GM21529 (cell line): Measurements from ENCODE around the gene ANO3.

Experiments used
- ATAC-seq: cut with Tn5 transposase; IDR thresholded peaks from one replicate; pipeline ENCODE4 v1.9.1; 2021; ENCODE audit not compliant: unreplicated experiment

ANO3 gene

GRCh38 chr11:26700574-26701235 lies 368.8 kb downstream of the ANO3 start:
- ATAC-seq = no peak

- ATAC-seq = no peak
These were observed 370.5 kb downstream of the ANO3 start for GRCh38 chr11:26702406-26702805.

- no peak for ATAC-seq
These were observed 371.7 kb downstream of the ANO3 start for GRCh38 chr11:26703411-26704191.

GRCh38 chr11:26704249-26704648 lies 372.3 kb downstream of the ANO3 start:
- ATAC-seq = no peak

GRCh38 chr11:26706181-26706580 lies 374.3 kb downstream of the ANO3 start:
- no peak for ATAC-seq

- ATAC-seq = no peak
These were observed 377.0 kb downstream of the ANO3 start for GRCh38 chr11:26708736-26709456.

- ATAC-seq = no peak
These were observed 378.6 kb downstream of the ANO3 start for GRCh38 chr11:26710489-26710888.

GRCh38 chr11:26712497-26712896 lies 380.6 kb downstream of the ANO3 start:
- no peak for ATAC-seq
